Osteoblast (primary cell): ENCODE results near the gene RAB6C. TPM values are rescaled to one million over a fixed set of nuclear protein-coding genes. Genes with fewer than 3 reads are reported as not detected.
"Not testable (repeated sequence)": the region's sequence is repeated elsewhere in the genome, so short reads cannot be mapped to it uniquely, and the experiment has no call there.

ENCODE experiments used
- DNase-seq: peaks from one replicate; pipeline ENCODE4 v3.0.0; 2011; ENCODE audit warnings: low spot score, mixed read lengths; ENCODE audit not compliant: insufficient read length; ENCODE audit errors: missing footprints
- H2AFZ ChIP-seq: 2 replicates; pipeline ENCODE4 v1.6.0; 2011; ENCODE audit warnings: mild to moderate bottlenecking, low read length
- H3K27ac ChIP-seq: 2 replicates; pipeline ENCODE4 v1.5.1; 2011; ENCODE audit warnings: mild to moderate bottlenecking, low read depth, low read length, moderate library complexity
- H3K27me3 ChIP-seq: 2 replicates; pipeline ENCODE4 v1.6.0; 2012; ENCODE audit warnings: mild to moderate bottlenecking, control low read depth, inconsistent platforms, low read length, moderate library complexity; ENCODE audit not compliant: insufficient read depth
- H3K36me3 ChIP-seq: 2 replicates; pipeline ENCODE4 v1.5.1; 2011; ENCODE audit warnings: mild to moderate bottlenecking, low read length, control low read depth, moderate library complexity; ENCODE audit not compliant: insufficient read depth
- H3K4me1 ChIP-seq: 2 replicates; pipeline ENCODE4 v1.5.1; 2011; ENCODE audit warnings: mild to moderate bottlenecking, low read length, control low read depth, moderate library complexity; ENCODE audit not compliant: insufficient read depth
- H3K4me2 ChIP-seq: 2 replicates; pipeline ENCODE4 v1.6.0; 2011; ENCODE audit warnings: mild to moderate bottlenecking, low read length; ENCODE audit not compliant: insufficient read depth
- H3K4me3 ChIP-seq: fragments of 200-600 bp; sonication (generic); 3 replicates; pipeline ENCODE4 v1.5.1; 2012; ENCODE audit warnings: mild to moderate bottlenecking, low read length, inconsistent platforms; ENCODE audit not compliant: insufficient read depth
- H3K79me2 ChIP-seq: 2 replicates; pipeline ENCODE4 v1.6.0; 2012; ENCODE audit warnings: mild to moderate bottlenecking, low read length, control low read depth, inconsistent platforms; ENCODE audit not compliant: insufficient read depth
- H3K9me3 ChIP-seq: 2 replicates; pipeline ENCODE4 v1.5.1; 2011; ENCODE audit warnings: low read depth, low read length, control low read depth
- H4K20me1 ChIP-seq: 2 replicates; pipeline ENCODE4 v1.6.0; 2012; ENCODE audit warnings: mild to moderate bottlenecking, low read length, control low read depth; ENCODE audit not compliant: insufficient read depth
- total RNA-seq: library from RNA; depleted of rRNA; stranded (reverse); fragments of >200 nt; gene quantifications from 2 replicates; pipeline ENCODE4 v1.2.3, GENCODE V29; 2012
- TF ChIP-seq, protein P1 (sequence below): IDR thresholded peaks from 2 replicates; pipeline ENCODE4 v1.5.1; 2011; ENCODE audit warnings: mild to moderate bottlenecking, low read depth, low read length, moderate library complexity; ENCODE audit errors: extremely low read depth

Gene RAB6C
- total RNA-seq, 1 donor = not detected

DNA sequence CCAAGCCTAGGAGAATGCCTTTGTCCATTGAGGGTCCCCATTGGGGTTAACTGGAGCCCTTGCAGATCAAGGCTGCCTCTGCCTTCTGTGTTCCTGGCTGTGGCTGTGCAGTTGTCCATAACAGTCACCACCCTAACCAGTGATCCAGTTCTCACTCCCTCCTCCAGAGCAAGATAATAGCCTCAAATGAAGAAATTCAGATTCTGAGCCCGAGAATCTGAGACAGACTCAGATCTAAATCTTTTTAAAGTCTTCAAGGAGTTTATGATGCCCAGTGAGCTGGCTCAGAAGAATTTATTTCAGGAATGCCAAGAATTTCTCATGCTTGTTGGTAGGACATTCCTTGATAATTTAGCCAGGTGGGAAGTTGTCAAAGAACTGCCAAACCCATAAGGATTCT lies 44.3 kb upstream of the RAB6C start:
- DNase-seq = no peak
- Histone ChIP-seq H2AFZ (no peak overlapping the region), H3K4me1 (no peaks in the 10 kb centered on the region), H3K27me3 (no peaks in the 10 kb centered on the region), H4K20me1 (no peaks in the 10 kb centered on the region), H3K27ac (no peak overlapping the region), H3K4me3 (no peak overlapping the region), H3K36me3 (no peaks in the 10 kb centered on the region), H3K9me3 (no peaks in the 10 kb centered on the region), H3K4me2 (no peak overlapping the region), H3K79me2 (no peaks in the 10 kb centered on the region)
- TF ChIP-seq, protein P1, sequence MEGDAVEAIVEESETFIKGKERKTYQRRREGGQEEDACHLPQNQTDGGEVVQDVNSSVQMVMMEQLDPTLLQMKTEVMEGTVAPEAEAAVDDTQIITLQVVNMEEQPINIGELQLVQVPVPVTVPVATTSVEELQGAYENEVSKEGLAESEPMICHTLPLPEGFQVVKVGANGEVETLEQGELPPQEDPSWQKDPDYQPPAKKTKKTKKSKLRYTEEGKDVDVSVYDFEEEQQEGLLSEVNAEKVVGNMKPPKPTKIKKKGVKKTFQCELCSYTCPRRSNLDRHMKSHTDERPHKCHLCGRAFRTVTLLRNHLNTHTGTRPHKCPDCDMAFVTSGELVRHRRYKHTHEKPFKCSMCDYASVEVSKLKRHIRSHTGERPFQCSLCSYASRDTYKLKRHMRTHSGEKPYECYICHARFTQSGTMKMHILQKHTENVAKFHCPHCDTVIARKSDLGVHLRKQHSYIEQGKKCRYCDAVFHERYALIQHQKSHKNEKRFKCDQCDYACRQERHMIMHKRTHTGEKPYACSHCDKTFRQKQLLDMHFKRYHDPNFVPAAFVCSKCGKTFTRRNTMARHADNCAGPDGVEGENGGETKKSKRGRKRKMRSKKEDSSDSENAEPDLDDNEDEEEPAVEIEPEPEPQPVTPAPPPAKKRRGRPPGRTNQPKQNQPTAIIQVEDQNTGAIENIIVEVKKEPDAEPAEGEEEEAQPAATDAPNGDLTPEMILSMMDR = no peak

DNA sequence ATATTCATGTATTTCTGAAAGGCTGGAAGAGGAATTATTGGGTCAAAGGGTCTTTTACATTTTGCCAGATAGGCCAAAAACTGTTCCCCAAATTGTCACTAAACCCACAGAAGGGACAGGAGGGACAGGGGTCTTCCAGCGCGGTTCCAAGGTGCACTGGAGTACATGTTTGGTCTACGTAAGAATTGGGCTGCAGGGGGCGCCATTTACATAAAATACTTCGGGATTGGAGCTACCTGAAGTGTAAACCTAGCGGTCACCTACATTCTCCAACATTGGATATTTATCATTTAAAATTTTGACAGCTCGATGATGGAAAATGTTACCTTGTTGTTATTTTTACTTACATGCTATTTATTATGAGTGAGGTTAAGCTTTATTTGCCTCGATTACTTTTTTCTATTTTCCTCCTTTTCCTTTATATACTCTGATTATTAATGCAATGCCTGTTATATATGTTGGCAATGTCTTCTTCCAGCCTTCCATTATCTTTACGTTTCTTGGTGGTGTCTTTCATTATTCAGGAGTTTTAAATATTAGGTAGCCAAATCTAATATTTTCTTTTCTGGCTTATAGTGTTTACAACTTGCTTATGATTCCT lies 43.0 kb upstream of the RAB6C start:
- H3K4me3 ChIP-seq = no peak overlapping the region
- H3K79me2 ChIP-seq = no peaks in the 10 kb centered on the region
- no peak overlapping the region for H2AFZ ChIP-seq
- no peaks in the 10 kb centered on the region for H3K27me3 ChIP-seq
- TF ChIP-seq, protein P1 = no peak
- H3K4me1 ChIP-seq = no peaks in the 10 kb centered on the region
- no peaks in the 10 kb centered on the region for H3K36me3 ChIP-seq
- no peak overlapping the region for H3K4me2 ChIP-seq
- H3K27ac ChIP-seq = no peak overlapping the region
- H3K9me3 ChIP-seq = no peaks in the 10 kb centered on the region
- peak; percentile 74 for DNase-seq
- H4K20me1 ChIP-seq = no peaks in the 10 kb centered on the region

DNA sequence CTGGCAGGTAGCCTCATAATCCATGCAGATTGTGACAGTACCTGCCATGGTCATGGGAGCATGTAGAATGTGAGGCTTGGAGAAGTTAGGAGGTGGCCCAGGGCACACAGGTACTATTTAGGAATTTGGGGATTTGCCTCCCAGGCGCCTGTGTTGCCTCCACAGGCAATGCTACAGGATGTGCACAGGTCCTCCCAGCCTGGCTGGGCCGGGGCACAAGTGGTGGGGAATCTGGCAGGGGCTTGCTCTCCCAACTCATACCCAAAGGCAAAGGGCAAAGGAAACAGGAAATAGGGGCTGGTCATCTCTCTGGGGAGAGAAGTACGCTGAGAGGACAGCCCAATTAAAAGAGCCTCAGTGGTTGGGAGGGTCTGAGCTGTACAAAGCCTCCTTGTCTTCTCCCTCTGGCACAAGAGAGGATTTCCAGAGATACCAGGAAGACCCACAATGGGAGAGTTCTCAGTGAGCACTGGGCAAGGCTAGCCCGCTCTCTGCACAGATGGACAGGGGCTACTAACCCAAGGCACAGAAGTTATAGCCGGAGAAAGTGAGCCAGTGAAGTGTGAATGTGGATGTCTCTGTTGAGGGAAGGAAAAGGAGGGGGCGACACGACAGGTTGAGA lies 40.5 kb upstream of the RAB6C start:
- not testable (repeated sequence) for H3K27me3 ChIP-seq, H3K4me3 ChIP-seq, DNase-seq, H4K20me1 ChIP-seq, H3K27ac ChIP-seq, H2AFZ ChIP-seq, H3K4me2 ChIP-seq, H3K79me2 ChIP-seq, H3K9me3 ChIP-seq, H3K36me3 ChIP-seq, H3K4me1 ChIP-seq

DNA sequence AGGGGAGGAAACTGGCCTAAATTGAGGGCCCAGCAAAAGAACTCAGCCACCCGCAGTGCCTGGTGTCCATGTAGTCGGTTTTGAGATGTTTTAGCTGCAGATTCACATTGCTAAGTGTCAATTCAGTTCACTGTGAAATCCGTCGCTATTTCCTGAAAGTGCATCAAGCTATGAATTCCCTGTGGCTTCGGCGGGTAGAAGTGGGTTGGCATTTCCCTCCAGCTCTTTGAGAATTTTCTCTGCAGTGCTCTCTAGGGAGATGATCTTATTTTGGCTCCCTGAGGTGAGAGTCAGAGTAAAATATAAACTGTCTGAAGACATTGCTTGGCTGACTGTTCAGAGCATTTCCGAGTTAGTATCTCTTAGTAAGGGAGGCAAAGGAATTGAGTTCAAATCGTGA lies 36.0 kb upstream of the RAB6C start:
- not testable (repeated sequence) for H3K79me2 ChIP-seq, H3K4me1 ChIP-seq, H3K4me2 ChIP-seq, H3K36me3 ChIP-seq, H3K27me3 ChIP-seq, DNase-seq, H3K9me3 ChIP-seq, H3K27ac ChIP-seq, H3K4me3 ChIP-seq, H4K20me1 ChIP-seq, H2AFZ ChIP-seq

DNA sequence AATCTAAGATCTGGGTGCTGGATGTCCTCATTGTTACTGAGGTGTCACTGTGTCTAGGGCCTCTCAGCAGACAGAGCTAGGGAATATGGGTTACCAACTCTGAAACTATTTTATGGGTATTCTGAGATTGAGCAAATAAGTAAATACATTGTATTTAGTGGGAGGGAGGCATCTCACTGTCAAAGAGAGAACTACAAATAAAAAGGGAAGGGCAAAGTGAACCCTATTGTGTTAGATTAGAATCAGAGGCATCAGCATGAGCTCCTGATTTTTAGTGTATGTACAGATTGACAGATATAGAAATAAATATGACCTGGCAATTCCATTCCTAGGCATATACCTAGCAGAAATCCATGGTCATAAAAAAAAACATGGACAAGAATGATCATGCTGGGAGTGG lies 33.9 kb upstream of the RAB6C start:
- H2AFZ ChIP-seq = no peak overlapping the region
- no peaks in the 10 kb centered on the region for H3K9me3 ChIP-seq
- H3K79me2 ChIP-seq = no peaks in the 10 kb centered on the region
- no peaks in the 10 kb centered on the region for H3K36me3 ChIP-seq
- no peaks in the 10 kb centered on the region for H3K4me1 ChIP-seq
- H4K20me1 ChIP-seq = no peaks in the 10 kb centered on the region
- H3K4me2 ChIP-seq = no peak overlapping the region
- H3K4me3 ChIP-seq = no peak overlapping the region
- H3K27ac ChIP-seq = no peak overlapping the region
- TF ChIP-seq, protein P1 = no peak
- H3K27me3 ChIP-seq = no peaks in the 10 kb centered on the region
- DNase-seq = no peak

DNA sequence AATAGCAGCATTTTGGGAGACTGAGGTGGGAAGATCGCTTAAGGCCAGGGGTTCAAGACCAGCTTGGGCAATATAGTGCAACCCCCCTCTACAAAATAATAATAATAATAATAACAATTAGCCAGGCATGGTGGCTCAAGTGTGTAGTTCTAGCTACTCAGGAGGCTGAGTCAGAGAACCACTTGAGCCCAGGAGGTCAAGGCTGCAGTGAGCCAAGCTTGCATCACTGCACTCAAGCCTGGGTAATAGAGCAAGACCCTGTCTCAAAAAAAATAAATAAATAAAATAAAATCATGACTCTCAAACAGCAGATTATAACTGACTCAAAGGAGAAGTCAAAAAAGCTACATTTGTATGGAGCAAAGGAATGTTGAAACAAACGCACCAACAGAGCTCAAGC lies 31.8 kb upstream of the RAB6C start:
- not testable (repeated sequence) for H3K27ac ChIP-seq, H3K9me3 ChIP-seq, H3K4me1 ChIP-seq, H2AFZ ChIP-seq, H4K20me1 ChIP-seq, H3K79me2 ChIP-seq, H3K4me3 ChIP-seq, DNase-seq, H3K36me3 ChIP-seq, H3K27me3 ChIP-seq, H3K4me2 ChIP-seq

DNA sequence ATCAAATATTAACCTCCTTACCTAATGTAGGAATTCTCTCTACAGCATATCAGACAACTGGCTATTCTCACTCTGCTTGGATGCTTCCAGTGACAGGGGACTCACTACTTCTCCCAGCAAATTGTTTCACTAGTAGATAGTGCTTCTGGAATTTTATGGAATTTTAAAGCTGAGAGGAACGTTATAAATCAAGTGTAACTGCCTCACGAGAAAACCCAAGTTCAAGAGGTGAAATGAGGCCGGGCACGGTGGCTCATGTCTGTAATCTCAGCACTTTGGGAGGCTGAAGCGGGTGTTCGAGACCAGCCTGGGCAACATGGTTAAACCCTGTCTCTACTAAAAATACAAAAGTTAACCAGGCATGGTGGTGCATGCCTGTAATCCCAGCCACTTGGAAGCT lies 23.3 kb upstream of the RAB6C start:
- not testable (repeated sequence) for H3K79me2 ChIP-seq, H2AFZ ChIP-seq, H3K9me3 ChIP-seq, H3K4me2 ChIP-seq, DNase-seq, H3K27ac ChIP-seq, H3K4me3 ChIP-seq, H3K36me3 ChIP-seq, H4K20me1 ChIP-seq, H3K27me3 ChIP-seq, H3K4me1 ChIP-seq
